ENCODE data around the gene MORF4L1.

DNA sequence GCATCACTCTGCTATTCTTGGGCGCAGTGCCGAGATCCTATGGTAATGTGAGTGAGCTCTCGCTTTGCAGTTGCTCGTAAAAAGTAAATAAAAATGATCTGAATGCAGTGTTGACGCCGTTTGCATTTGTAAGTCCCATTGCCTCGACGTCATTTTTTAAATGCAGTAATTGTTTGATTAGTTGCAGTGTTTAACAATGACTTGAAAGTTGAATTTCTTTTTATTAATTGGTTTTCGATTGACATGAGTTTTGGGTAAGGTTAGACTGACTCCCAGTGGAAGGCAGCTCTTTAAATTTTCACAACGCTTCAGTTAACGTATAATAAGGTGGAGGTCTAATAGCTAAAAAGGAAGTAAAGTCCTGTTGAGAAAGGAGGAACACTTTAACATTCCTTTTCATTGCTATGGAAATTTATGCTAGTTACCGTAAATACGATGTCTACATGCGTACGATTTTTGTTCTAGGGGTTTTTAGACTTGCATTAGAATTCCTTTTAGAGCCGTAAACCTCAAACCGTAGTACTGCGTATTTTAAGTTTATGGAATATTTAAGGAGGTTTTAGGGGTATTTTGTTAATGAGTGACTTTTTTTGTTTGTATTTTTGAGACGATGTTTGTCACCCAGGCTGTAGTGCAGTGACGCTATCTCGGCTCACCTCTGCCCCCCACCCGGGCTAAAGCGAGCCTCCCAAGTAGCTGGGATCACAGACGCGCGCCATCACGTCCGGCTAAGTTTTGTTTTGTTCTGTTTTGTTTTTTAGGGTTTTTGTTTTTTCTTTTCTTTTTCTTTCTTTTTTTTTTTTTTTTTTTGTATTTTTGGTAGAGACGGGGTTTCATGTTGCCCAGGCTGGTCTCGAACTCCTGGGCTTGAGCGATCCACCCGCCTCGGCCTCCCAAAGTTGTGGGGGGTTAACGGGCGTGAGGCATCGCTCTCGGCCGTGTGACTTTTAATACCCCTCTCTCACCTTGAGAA lies 1.4 kb downstream of the MORF4L1 start:
- TF ChIP-seq, protein P1, sequence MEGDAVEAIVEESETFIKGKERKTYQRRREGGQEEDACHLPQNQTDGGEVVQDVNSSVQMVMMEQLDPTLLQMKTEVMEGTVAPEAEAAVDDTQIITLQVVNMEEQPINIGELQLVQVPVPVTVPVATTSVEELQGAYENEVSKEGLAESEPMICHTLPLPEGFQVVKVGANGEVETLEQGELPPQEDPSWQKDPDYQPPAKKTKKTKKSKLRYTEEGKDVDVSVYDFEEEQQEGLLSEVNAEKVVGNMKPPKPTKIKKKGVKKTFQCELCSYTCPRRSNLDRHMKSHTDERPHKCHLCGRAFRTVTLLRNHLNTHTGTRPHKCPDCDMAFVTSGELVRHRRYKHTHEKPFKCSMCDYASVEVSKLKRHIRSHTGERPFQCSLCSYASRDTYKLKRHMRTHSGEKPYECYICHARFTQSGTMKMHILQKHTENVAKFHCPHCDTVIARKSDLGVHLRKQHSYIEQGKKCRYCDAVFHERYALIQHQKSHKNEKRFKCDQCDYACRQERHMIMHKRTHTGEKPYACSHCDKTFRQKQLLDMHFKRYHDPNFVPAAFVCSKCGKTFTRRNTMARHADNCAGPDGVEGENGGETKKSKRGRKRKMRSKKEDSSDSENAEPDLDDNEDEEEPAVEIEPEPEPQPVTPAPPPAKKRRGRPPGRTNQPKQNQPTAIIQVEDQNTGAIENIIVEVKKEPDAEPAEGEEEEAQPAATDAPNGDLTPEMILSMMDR (conservative IDR thresholded peaks at IDR 0.05; ENCODE audit: low read depth, low read length), result no peak; the same call in 1 of the 2 replicates
- TF ChIP-seq EZH2 (IDR thresholded peaks at IDR 0.05; ENCODE audit: borderline replicate concordance, low read depth, low read length, poor library complexity, severe bottlenecking), result no peak
